ENCODE results near the gene KLHDC2.
"Not testable (repeated sequence)": the region's sequence is repeated elsewhere in the genome, so short reads cannot be mapped to it uniquely, and the experiment has no call there.

- TF ChIP-seq CTCF (conservative IDR thresholded peaks at IDR 0.05 in 1 of 2, IDR thresholded peaks at IDR 0.05 in 1 of 2; ENCODE audit: low read depth in 1 of 2, low read length in 2 of 2); EZH2 (IDR thresholded peaks at IDR 0.05; ENCODE audit: low read length, missing control alignments): not testable (repeated sequence)
Measured at GRCh38 chr14:49721733-49722435, 46.1 kb upstream of the KLHDC2 start.

All from fibroblast of lung (primary cell).